ENCODE measurements around the gene LDLRAP1. TPM values are rescaled to one million over a fixed set of nuclear protein-coding genes. Genes with fewer than 3 reads are reported as not detected.

The LDLRAP1 gene
- total and polyA plus RNA-seq, 8 donors: 17.0 to 28.7 (median 22.4) TPM

GRCh38 chr1:25550155-25550506 is 6.7 kb downstream of the LDLRAP1 start:
- peak; percentile 6 for ATAC-seq
- intact Hi-C loops (cut with DNase I): no loop called here
- peaks cover 0 to 5% of the 10 kb centered on the region in 2 donors for H3K36me3 ChIP-seq
- peaks cover 17 to 71% of the 10 kb centered on the region in 2 donors for H3K4me1 ChIP-seq
- no peaks in the 10 kb centered on the region for H3K27me3 ChIP-seq
- peak overlapping the region in 1 of 2 donors; percentile 67 for H3K27ac ChIP-seq
- DNase-seq: no peak
- TF ChIP-seq CTCF (IDR thresholded peaks at IDR 0.05): no peak
- no peaks in the 10 kb centered on the region for H3K9me3 ChIP-seq
- no peak overlapping the region for H3K4me3 ChIP-seq

GRCh38 chr1:25550683-25551310 is 7.4 kb downstream of the LDLRAP1 start:
- intact Hi-C loops (cut with DNase I): no loop called here

GRCh38 chr1:25553749-25554429 is 10.5 kb downstream of the LDLRAP1 start:
- no peak for TF ChIP-seq CTCF (IDR thresholded peaks at IDR 0.05)
- no peaks in the 10 kb centered on the region for H3K9me3 ChIP-seq
- no peak overlapping the region for H3K27ac ChIP-seq
- intact Hi-C loops (cut with DNase I): no loop called here
- H3K4me1 ChIP-seq: peaks cover 29 to 73% of the 10 kb centered on the region in 2 donors
- no peaks in the 10 kb centered on the region for H3K27me3 ChIP-seq
- peaks cover 0 to 16% of the 10 kb centered on the region in 2 donors for H3K36me3 ChIP-seq
- DNase-seq (no peak), ATAC-seq (no peak)
- H3K4me3 ChIP-seq: no peak overlapping the region

More at GRCh38 chr1:25550683-25551310, 7.4 kb downstream of the LDLRAP1 start:
- H3K27me3 ChIP-seq: no peaks in the 10 kb centered on the region
- peak in 1 of 4 donors; percentile 40 for DNase-seq
- no peak for ATAC-seq
- peaks cover 0 to 5% of the 10 kb centered on the region in 2 donors for H3K36me3 ChIP-seq
- TF ChIP-seq CTCF (IDR thresholded peaks at IDR 0.05): no peak
- H3K4me3 ChIP-seq: no peak overlapping the region
- no peak overlapping the region for H3K27ac ChIP-seq
- peaks cover 19 to 66% of the 10 kb centered on the region in 2 donors for H3K4me1 ChIP-seq
- H3K9me3 ChIP-seq: no peaks in the 10 kb centered on the region

GRCh38 chr1:25554430-25554780 is 11.0 kb downstream of the LDLRAP1 start:
- Histone ChIP-seq H3K36me3 (peaks cover 0 to 22% of the 10 kb centered on the region in 2 donors), H3K4me1 (peaks cover 24 to 73% of the 10 kb centered on the region in 2 donors), H3K27ac (no peak overlapping the region), H3K9me3 (no peaks in the 10 kb centered on the region), H3K4me3 (no peak overlapping the region), H3K27me3 (no peaks in the 10 kb centered on the region)
- TF ChIP-seq CTCF (IDR thresholded peaks at IDR 0.05): no peak
- DNase-seq (no peak), ATAC-seq (no peak)
- intact Hi-C loops (cut with DNase I): no loop called here

- H3K4me3 ChIP-seq: no peak overlapping the region
- H3K27ac ChIP-seq: no peak overlapping the region
- intact Hi-C loops (cut with DNase I): no loop called here
- TF ChIP-seq CTCF (IDR thresholded peaks at IDR 0.05): no peak
- H3K27me3 ChIP-seq: no peaks in the 10 kb centered on the region
- no peak for DNase-seq
- H3K36me3 ChIP-seq: peaks cover 0 to 24% of the 10 kb centered on the region in 2 donors
- H3K9me3 ChIP-seq: no peaks in the 10 kb centered on the region
- no peak for ATAC-seq
- peaks cover 17 to 72% of the 10 kb centered on the region in 2 donors for H3K4me1 ChIP-seq
Measured at GRCh38 chr1:25554886-25555752, 11.7 kb downstream of the LDLRAP1 start.

All from left lung (tissue), 10 donors.